Erythroblast (primary cell): Measurements from ENCODE around the gene GNAQ.

Source experiments
- GATA1 ChIP-seq: IDR thresholded peaks from 2 replicates; pipeline ENCODE4 v1.6.1; 2011; ENCODE audit warnings: low read depth, mild to moderate bottlenecking, control low read depth, low read length, moderate library complexity
- POLR2A ChIP-seq: IDR thresholded peaks from 2 replicates; pipeline ENCODE4 v1.6.1; 2011; ENCODE audit warnings: mild to moderate bottlenecking, low read length

GRCh38 chr9:77710316-77710715 is 321.3 kb downstream of the GNAQ start:
- TF ChIP-seq POLR2A: no peak
- TF ChIP-seq GATA1: no peak
